A549 (cell line): ENCODE measurements around the gene CEBPB. TPM values are rescaled to one million over a fixed set of nuclear protein-coding genes. Genes with fewer than 3 reads are reported as not detected.

Experiments
- ATAC-seq, 2 experiments: fragments of 200-7000 bp in 1 of 2; fragments of >200 bp in 1 of 2; cut with Nextera tagmentation in 1 of 2; cut with Tn5 transposase in 1 of 2; 3 replicates each; pipeline versions ENCODE4 v1.8.0 to v1.9.1; 2018 to 2020; ENCODE audit warnings: mild to moderate bottlenecking in 1 of 2, moderate library complexity in 1 of 2
- CTCF ChIA-PET: fragments of 300-600 bp; sonication (Branson Sonifier 250); formaldehyde crosslinking; extraction: SDS; loops from one replicate; lab custom pipeline; 2021; ENCODE audit warnings: antibody characterized with exemption, inconsistent platforms; lab: Yijun Ruan, JAX
- POLR2A ChIA-PET: fragments of 350-600 bp; formaldehyde crosslinking; extraction: SDS; loops from one replicate; lab custom pipeline; 2021; ENCODE audit warnings: antibody characterized with exemption, inconsistent platforms; lab: Yijun Ruan, JAX
- DNase-seq, 2 experiments: peaks; one replicate each; pipeline versions ENCODE4 v3.0.0 to v3.0.0-alpha.2; 2011 to 2016; ENCODE audit warnings: low read depth in 1 of 2, low spot score in 1 of 2
- FAIRE-seq: peaks from 2 replicates; lab custom pipeline; 2011; peaks lifted over from hg19 to GRCh38; lab: Jason Lieb, UNC
- H3K27ac ChIP-seq, 2 experiments: fragments of >200 bp; sonication (Bioruptor Twin); formaldehyde crosslinking; 3 replicates each; pipeline ENCODE4 v1.5.1; 2016 to 2017
- H3K4me1 ChIP-seq: fragments of >200 bp; sonication (Bioruptor Twin); formaldehyde crosslinking; 3 replicates; pipeline ENCODE4 v1.6.1; 2016
- H3K4me2 ChIP-seq: fragments of >200 bp; sonication (Bioruptor Twin); formaldehyde crosslinking; 3 replicates; pipeline ENCODE4 v1.6.1; 2016
- H3K4me3 ChIP-seq: fragments of >200 bp; sonication (Bioruptor Twin); formaldehyde crosslinking; 3 replicates; pipeline ENCODE4 v1.5.1; 2016
- H3K9me3 ChIP-seq: fragments of >200 bp; sonication (Bioruptor Twin); formaldehyde crosslinking; 3 replicates; pipeline ENCODE4 v1.6.1; 2016
- CEBPB ChIP-seq, 2 experiments: fragments of >200 bp in 1 of 2; sonication (Bioruptor Twin) in 1 of 2; formaldehyde crosslinking in 1 of 2; IDR thresholded peaks; 2 replicates each; pipeline ENCODE4 v1.6.1; 2012 to 2016
- CHD2 ChIP-seq: fragments of 150-350 bp; IDR thresholded peaks from 2 replicates; pipeline ENCODE4 v1.6.1; 2014; ENCODE audit warnings: low read length; ENCODE audit not compliant: partially characterized antibody
- EHF ChIP-seq: fragments of 250-450 bp; sonication (Bioruptor Pico); IDR thresholded peaks from 2 replicates; pipeline ENCODE4 v1.5.0; 2020; ENCODE audit warnings: mild to moderate bottlenecking
- EHMT2 ChIP-seq: fragments of 200-600 bp; sonication (generic); IDR thresholded peaks from 2 replicates; pipeline ENCODE4 v1.6.1; 2016; ENCODE audit warnings: antibody characterized with exemption, low read depth, mild to moderate bottlenecking, moderate library complexity
- GATA3 ChIP-seq: IDR thresholded peaks from 2 replicates; pipeline ENCODE4 v1.6.1; 2012; ENCODE audit warnings: borderline replicate concordance
- HEYL ChIP-seq: fragments of 250-450 bp; sonication (Bioruptor Pico); IDR thresholded peaks from 2 replicates; pipeline ENCODE4 v1.8.0; 2021; ENCODE audit warnings: mild to moderate bottlenecking, moderate library complexity
- HOXA7 ChIP-seq: fragments of 250-450 bp; sonication (Bioruptor Pico); IDR thresholded peaks from 2 replicates; pipeline ENCODE4 v1.5.0; 2020; ENCODE audit warnings: mild to moderate bottlenecking, moderate library complexity
- HOXB5 ChIP-seq: fragments of 250-450 bp; sonication (Bioruptor Pico); IDR thresholded peaks from 2 replicates; pipeline ENCODE4 v1.5.0; 2020; ENCODE audit warnings: mild to moderate bottlenecking, moderate library complexity
- JUN ChIP-seq, 2 experiments: fragments of >200 bp; sonication (Bioruptor Twin); formaldehyde crosslinking; IDR thresholded peaks; 2 replicates in 1 of 2; 3 replicates in 1 of 2; pipeline ENCODE4 v1.6.1; 2016 to 2017
- MAFK ChIP-seq: fragments of 450-650 bp; IDR thresholded peaks from 2 replicates; pipeline ENCODE4 v1.6.1; 2014; ENCODE audit not compliant: partially characterized antibody
- NR3C1 ChIP-seq: fragments of >200 bp; sonication (Bioruptor Twin); formaldehyde crosslinking; IDR thresholded peaks from 3 replicates; pipeline ENCODE4 v1.6.1; 2017
- PHF8 ChIP-seq: fragments of 200-600 bp; sonication (generic); IDR thresholded peaks from 2 replicates; pipeline ENCODE4 v1.6.1; 2016; ENCODE audit warnings: low read depth, mild to moderate bottlenecking, antibody characterized with exemption, moderate library complexity, borderline replicate concordance
- POLR2A ChIP-seq: IDR thresholded peaks from 2 replicates; pipeline ENCODE4 v1.6.1; 2012; ENCODE audit warnings: mild to moderate bottlenecking, low read length
- RFX5 ChIP-seq: fragments of 450-650 bp; IDR thresholded peaks from 2 replicates; pipeline ENCODE4 v1.7.1; 2014; ENCODE audit warnings: antibody characterized with exemption, mild to moderate bottlenecking, moderate library complexity
- RNF2 ChIP-seq: fragments of 200-600 bp; sonication (generic); IDR thresholded peaks from 2 replicates; pipeline ENCODE4 v1.6.1; 2016; ENCODE audit warnings: low read depth, mild to moderate bottlenecking, antibody characterized with exemption, moderate library complexity, borderline replicate concordance
- SMC3 ChIP-seq: fragments of >200 bp; sonication (Bioruptor Twin); formaldehyde crosslinking; IDR thresholded peaks from 3 replicates; pipeline ENCODE4 v1.6.1; 2018; ENCODE audit warnings: inconsistent platforms
- TFCP2L1 ChIP-seq: fragments of 250-450 bp; sonication (Bioruptor Pico); IDR thresholded peaks from 2 replicates; pipeline ENCODE4 v1.5.0; 2021; ENCODE audit warnings: mild to moderate bottlenecking
- TP53 ChIP-seq: fragments of 250-450 bp; sonication (Bioruptor Pico); IDR thresholded peaks from 2 replicates; pipeline ENCODE4 v1.5.0; 2021; ENCODE audit warnings: mild to moderate bottlenecking, moderate library complexity
- ZC3H11A ChIP-seq: fragments of 450-650 bp; IDR thresholded peaks from 2 replicates; pipeline ENCODE4 v1.6.1; 2014; ENCODE audit warnings: antibody characterized with exemption, mild to moderate bottlenecking
- ZFP36 ChIP-seq: fragments of 450-650 bp; IDR thresholded peaks from 2 replicates; pipeline ENCODE4 v1.6.1; 2014; ENCODE audit warnings: borderline replicate concordance; ENCODE audit not compliant: partially characterized antibody
- WGBS: methylation state at CpG from one replicate; pipeline ENCODE4 v1.1.6; 2017; ENCODE audit errors: missing lambda C conversion rate; 5-methylcytosine and 5-hydroxymethylcytosine counted together
- polyA plus RNA-seq, 4 experiments: library from polyadenylated mRNA; depleted of rRNA in 3 of 4; stranded (reverse); fragments of >200 nt; fragmentation: RNase III in 1 of 4; extraction: RNeasy Plus Mini Kit Qiagen cat#74134 plus additional on column Dnase treatment in 1 of 4; gene quantifications; 2 replicates in 3 of 4; 3 replicates in 1 of 4; pipeline ENCODE4 v1.2.3, GENCODE V29; 2011 to 2017
- TF ChIP-seq, protein P1 (sequence below): IDR thresholded peaks from 2 replicates; pipeline ENCODE4 v1.6.1; 2012
- TF ChIP-seq, protein P2 (sequence below): fragments of 250-450 bp; sonication (Bioruptor Pico); IDR thresholded peaks from 2 replicates; pipeline ENCODE4 v1.5.0; 2020; ENCODE audit warnings: low read depth, mild to moderate bottlenecking, moderate library complexity
- TF ChIP-seq, protein P3 (sequence below): IDR thresholded peaks from 2 replicates; pipeline ENCODE4 v1.6.1; 2012; ENCODE audit warnings: low read depth, borderline replicate concordance
- TF ChIP-seq, protein P4 (sequence below): fragments of 450-650 bp; IDR thresholded peaks from 2 replicates; pipeline ENCODE4 v1.6.1; 2014; ENCODE audit warnings: antibody characterized with exemption
- TF ChIP-seq, protein P5 (sequence below): fragments of >200 bp; sonication (Bioruptor Twin); formaldehyde crosslinking; IDR thresholded peaks from 3 replicates; pipeline ENCODE4 v1.5.1; 2016
- TF ChIP-seq, protein P6 (sequence below): fragments of >200 bp; sonication (Bioruptor Twin); formaldehyde crosslinking; IDR thresholded peaks from 2 replicates; pipeline ENCODE4 v1.6.1; 2016
- TF ChIP-seq, protein P7 (sequence below): fragments of >200 bp; sonication (Bioruptor Twin); formaldehyde crosslinking; IDR thresholded peaks from 3 replicates; pipeline ENCODE4 v1.6.1; 2016

Gene CEBPB
- polyA plus RNA-seq, 2 of the 4 experiments (the other 2 are of a cell fraction) = 45.4 to 74.0 TPM

DNA sequence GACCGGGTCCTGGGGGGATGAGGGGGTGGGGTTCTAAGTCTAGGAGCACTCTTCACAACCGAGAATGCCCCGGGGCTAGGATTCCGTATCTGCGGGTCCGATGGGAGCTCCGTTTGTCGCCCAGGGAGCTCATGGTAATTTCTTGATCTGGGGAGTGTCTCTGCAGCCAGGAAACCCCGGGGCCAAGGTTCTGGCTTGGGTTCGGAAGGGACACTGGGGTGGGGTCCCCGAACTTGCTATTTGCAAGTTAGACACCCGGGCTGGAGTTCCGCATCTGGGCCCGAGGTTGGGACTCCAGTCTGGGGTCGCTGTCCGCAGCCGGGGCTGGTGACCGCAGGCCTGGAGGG lies 37.5 kb upstream of the CEBPB start:
- CTCF ChIA-PET = interaction anchor here (0.5 to 9.3 kb wide), 14 partner anchors 9 to 350 kb away, joined by 3 to 161 read pairs (median 6); no protein-coding TSS in a partner anchor
- ATAC-seq (peak in 1 of 2 experiments; percentile 6; a peak in 1 of 6 replicates), DNase-seq (no peak), FAIRE-seq (no peak)
- WGBS = 2% methylated on average over 14 of the region's 18 CpGs
- peak overlapping the region; percentile 100 for H3K4me3 ChIP-seq
- H3K4me2 ChIP-seq = peak overlapping the region; percentile 99
- POLR2A ChIA-PET = interaction anchor here (0.6 to 3.0 kb wide), 10 partner anchors 8 to 37 kb away, joined by 3 to 48 read pairs (median 4); no protein-coding TSS in a partner anchor
- peaks cover 39% of the 10 kb centered on the region for H3K4me1 ChIP-seq
- H3K27ac ChIP-seq = peak overlapping the region; percentile 95 to 99
- no peaks in the 10 kb centered on the region for H3K9me3 ChIP-seq
- TF ChIP-seq, protein P1, sequence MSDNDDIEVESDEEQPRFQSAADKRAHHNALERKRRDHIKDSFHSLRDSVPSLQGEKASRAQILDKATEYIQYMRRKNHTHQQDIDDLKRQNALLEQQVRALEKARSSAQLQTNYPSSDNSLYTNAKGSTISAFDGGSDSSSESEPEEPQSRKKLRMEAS = no peak
- TF ChIP-seq POLR2A (no peak), ZC3H11A (no peak), ZFP36 (no peak), EHMT2 (no peak), EHF (CRISPR knock-in tag) (no peak), TP53 (CRISPR knock-in tag) (no peak), CEBPB (IDR thresholded peaks at IDR 0.05) (no peak)
- TF ChIP-seq, protein P2, sequence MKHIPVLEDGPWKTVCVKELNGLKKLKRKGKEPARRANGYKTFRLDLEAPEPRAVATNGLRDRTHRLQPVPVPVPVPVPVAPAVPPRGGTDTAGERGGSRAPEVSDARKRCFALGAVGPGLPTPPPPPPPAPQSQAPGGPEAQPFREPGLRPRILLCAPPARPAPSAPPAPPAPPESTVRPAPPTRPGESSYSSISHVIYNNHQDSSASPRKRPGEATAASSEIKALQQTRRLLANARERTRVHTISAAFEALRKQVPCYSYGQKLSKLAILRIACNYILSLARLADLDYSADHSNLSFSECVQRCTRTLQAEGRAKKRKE (CRISPR knock-in tag) = no peak

DNA sequence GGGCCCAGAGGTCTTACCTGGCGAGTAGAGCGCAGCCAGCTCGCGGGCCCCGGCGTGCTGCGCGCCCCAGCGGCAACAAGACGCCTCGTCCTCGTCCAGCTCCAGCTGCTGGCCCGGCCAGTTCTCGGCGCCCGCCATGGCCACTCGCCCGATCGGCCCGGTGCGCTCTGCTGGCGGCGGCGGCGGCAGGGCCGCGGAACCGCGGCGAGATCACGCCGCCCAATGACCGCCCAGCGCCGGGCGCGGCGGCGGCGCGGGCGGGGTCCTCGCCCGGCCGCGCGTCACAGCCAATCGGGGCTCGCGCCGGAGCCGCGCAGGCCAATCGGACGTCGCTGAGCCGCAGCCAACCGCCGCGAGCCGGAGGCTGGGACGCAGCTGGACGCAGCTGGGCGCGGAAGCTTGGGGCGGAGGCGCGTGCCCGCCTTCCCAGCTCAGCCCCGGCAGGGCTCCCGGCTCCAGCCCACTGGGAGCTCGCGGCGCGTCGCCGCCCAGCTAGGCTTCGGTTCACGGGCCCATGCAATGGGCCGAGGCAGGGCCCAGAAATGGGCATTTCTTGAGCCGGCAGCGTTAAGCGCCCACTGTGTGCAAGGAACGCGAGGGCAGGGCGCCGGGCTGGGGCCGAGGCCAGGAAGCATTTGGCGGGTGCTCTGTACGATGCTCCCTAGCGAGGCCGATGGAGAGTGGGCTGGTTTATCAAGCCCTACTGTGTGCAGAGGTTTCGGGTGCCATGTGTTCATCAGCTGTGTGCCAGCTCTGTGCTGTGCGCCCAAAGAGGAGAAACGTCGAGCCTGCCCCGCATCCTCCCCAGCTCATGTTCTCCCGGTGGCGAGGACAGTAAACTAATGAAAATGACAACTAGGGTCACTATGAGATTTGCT lies 36.9 kb upstream of the CEBPB start, which contains the start of gene PEDS1:
Gene PEDS1, minus strand, starts transcription at position 224 of the 878 bp plus-strand sequence. Its CDS starts 86 bp downstream, at position 138.
- WGBS = 22% methylated on average over 23 of the region's 99 CpGs
- no peak for TF ChIP-seq HOXA7 (CRISPR knock-in tag)
- TF ChIP-seq, protein P3, sequence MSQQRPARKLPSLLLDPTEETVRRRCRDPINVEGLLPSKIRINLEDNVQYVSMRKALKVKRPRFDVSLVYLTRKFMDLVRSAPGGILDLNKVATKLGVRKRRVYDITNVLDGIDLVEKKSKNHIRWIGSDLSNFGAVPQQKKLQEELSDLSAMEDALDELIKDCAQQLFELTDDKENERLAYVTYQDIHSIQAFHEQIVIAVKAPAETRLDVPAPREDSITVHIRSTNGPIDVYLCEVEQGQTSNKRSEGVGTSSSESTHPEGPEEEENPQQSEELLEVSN = peak; percentile 94
- peak; percentile 66 for TF ChIP-seq POLR2A
- TF ChIP-seq, protein P4, sequence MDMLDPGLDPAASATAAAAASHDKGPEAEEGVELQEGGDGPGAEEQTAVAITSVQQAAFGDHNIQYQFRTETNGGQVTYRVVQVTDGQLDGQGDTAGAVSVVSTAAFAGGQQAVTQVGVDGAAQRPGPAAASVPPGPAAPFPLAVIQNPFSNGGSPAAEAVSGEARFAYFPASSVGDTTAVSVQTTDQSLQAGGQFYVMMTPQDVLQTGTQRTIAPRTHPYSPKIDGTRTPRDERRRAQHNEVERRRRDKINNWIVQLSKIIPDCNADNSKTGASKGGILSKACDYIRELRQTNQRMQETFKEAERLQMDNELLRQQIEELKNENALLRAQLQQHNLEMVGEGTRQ = peak; percentile 28; the same call in 1 of the 2 replicates
- TF ChIP-seq, protein P1 = peak; percentile 85
- 0 out of 2 replicates have a peak, but pooled peaks have one; percentile 39 for TF ChIP-seq TFCP2L1
- TF ChIP-seq HEYL (CRISPR knock-in tag) = peak; percentile 79; the same call in 1 of the 2 replicates
- TF ChIP-seq JUN (IDR thresholded peaks at IDR 0.05) = peak; percentile 71 to 80; a peak in 4 of 5 replicates
- peak; percentile 72; the same call in 1 of the 2 replicates for TF ChIP-seq PHF8
- TF ChIP-seq EHF (CRISPR knock-in tag) = peak; percentile 55; the same call in 1 of the 2 replicates
- TF ChIP-seq, protein P2 (CRISPR knock-in tag) = 0 out of 2 replicates have a peak, but pooled peaks have one; percentile 68
- no peak for TF ChIP-seq NR3C1
- TF ChIP-seq, protein P5, sequence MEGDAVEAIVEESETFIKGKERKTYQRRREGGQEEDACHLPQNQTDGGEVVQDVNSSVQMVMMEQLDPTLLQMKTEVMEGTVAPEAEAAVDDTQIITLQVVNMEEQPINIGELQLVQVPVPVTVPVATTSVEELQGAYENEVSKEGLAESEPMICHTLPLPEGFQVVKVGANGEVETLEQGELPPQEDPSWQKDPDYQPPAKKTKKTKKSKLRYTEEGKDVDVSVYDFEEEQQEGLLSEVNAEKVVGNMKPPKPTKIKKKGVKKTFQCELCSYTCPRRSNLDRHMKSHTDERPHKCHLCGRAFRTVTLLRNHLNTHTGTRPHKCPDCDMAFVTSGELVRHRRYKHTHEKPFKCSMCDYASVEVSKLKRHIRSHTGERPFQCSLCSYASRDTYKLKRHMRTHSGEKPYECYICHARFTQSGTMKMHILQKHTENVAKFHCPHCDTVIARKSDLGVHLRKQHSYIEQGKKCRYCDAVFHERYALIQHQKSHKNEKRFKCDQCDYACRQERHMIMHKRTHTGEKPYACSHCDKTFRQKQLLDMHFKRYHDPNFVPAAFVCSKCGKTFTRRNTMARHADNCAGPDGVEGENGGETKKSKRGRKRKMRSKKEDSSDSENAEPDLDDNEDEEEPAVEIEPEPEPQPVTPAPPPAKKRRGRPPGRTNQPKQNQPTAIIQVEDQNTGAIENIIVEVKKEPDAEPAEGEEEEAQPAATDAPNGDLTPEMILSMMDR = no peak
- TF ChIP-seq GATA3 = no peak
- TF ChIP-seq SMC3 = peak; percentile 20; the same call in 1 of the 3 replicates
- TF ChIP-seq, protein P6, sequence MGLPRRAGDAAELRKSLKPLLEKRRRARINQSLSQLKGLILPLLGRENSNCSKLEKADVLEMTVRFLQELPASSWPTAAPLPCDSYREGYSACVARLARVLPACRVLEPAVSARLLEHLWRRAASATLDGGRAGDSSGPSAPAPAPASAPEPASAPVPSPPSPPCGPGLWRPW = no peak
- no peak for TF ChIP-seq CHD2
- peak; percentile 6 for TF ChIP-seq MAFK
- 0 out of 2 replicates have a peak, but pooled peaks have one; percentile 36 for TF ChIP-seq RFX5
- TF ChIP-seq RNF2 = peak; percentile 58; the same call in 1 of the 2 replicates
- TF ChIP-seq HOXB5 (CRISPR knock-in tag) = peak; percentile 82; the same call in 1 of the 2 replicates
- TF ChIP-seq TP53 (CRISPR knock-in tag) = peak; percentile 80
- TF ChIP-seq, protein P7, sequence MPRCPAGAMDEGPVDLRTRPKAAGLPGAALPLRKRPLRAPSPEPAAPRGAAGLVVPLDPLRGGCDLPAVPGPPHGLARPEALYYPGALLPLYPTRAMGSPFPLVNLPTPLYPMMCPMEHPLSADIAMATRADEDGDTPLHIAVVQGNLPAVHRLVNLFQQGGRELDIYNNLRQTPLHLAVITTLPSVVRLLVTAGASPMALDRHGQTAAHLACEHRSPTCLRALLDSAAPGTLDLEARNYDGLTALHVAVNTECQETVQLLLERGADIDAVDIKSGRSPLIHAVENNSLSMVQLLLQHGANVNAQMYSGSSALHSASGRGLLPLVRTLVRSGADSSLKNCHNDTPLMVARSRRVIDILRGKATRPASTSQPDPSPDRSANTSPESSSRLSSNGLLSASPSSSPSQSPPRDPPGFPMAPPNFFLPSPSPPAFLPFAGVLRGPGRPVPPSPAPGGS = peak; percentile 86; the same call in 1 of the 3 replicates

More for the DNA sequence above, 36.9 kb upstream of the CEBPB start, which contains the start of gene PEDS1:
- Histone ChIP-seq H3K27ac (peak within 1 kb of the TSS; percentile 95 to 99), H3K9me3 (no peaks in the 10 kb centered on the region), H3K4me1 (peaks cover 39% of the 10 kb centered on the region), H3K4me2 (peak within 1 kb of the TSS; percentile 99), H3K4me3 (peak within 1 kb of the TSS; percentile 100)
- no peak for FAIRE-seq
- CTCF ChIA-PET = interaction anchor here (0.5 to 9.3 kb wide), 16 partner anchors 9 to 423 kb away, joined by 3 to 161 read pairs (median 4); no protein-coding TSS in a partner anchor
- DNase-seq = peak; percentile 87 to 98
- POLR2A ChIA-PET = interaction anchor here (0.6 to 3.0 kb wide), 12 partner anchors 9 to 40 kb away, joined by 3 to 48 read pairs (median 4); no protein-coding TSS in a partner anchor
- peak; percentile 95 to 97 for ATAC-seq
